HG03159 (cell line): Measurements from ENCODE around the gene TUBB4B.

Source experiments
- ATAC-seq: cut with Tn5 transposase; IDR thresholded peaks from one replicate; pipeline ENCODE4 v1.9.1; 2021; ENCODE audit warnings: mild to moderate bottlenecking, moderate library complexity; ENCODE audit not compliant: unreplicated experiment

TUBB4B gene

DNA sequence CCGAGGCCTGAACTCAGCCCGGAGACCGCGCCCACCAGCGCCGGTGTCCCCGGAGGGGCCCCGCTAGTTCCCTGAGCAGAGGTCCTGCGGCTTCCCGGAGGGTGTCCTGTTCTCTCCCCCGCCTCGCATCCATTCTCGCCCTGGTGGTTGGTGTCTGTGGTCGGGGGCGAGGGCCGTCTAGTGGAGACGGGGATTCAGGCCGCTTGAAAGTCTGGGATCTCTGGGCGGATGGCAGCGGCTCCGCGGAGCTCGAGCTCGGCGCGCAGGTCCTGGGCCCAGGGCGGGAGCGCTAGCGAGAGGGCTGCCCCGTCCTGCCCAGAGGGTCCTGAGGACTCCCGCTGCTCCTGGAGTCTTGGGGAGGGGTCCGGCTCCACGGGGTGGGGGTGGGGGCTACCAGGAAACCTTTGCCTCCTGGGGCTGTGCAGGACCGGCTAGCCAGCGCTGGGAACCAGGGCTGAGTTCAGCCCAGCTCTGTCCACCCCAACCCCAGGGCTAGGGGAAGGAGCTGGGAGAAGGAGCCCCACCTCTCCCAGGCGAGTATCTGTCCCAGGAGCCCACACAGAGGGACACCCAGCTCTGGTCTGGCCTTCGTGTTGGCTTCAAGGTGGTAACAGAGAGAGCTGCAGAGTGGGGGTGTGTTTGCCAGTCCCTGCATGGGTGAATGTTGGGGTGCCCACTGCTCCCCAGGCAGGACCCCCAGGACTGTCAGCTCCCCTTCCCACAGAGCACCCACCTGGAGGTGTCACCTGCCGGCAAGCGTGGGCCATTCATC is 40.4 kb downstream of the TUBB4B start:
- ATAC-seq, result no peak

DNA sequence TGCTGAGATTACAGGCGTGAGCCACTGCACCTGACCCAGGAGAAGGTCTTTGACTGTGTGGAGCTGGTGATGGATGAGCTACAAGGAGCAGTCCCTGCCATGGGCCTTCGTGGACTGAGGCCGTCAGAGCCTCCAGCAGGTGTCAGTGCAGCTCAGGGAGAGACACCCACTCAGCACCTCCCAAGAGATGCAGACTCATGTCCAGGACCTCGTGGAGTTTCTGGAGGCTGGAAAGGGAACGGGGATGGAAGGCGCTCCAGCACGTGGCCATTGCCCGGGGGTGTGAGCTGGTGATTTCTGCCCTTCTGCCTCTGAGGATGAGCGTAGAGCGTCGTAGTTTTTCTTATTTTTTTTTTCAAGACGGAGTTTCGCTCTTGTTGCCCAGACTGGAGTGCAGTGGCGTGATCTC is 45.9 kb downstream of the TUBB4B start:
- ATAC-seq, result no peak

DNA sequence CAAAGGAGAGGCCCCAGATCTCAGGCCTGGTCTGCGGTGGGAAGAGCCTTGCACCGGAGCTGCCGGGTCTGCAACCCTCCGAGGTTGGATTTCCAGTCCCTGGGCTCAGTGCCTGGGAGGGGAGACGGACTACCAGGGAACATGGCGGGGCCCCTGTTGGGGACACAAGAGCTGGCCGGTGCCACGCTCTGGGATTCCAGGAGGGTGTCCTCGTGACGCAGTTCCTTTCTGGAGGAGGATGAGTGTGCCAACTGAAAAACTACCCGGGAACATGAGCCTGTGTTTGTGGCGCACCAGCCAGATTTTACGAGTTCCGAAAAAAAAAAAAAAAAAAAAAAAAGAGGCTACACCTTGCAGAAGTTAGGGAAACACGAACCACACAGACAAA is 52.0 kb downstream of the TUBB4B start:
- ATAC-seq, result no peak
